GM12865 (cell line): ENCODE measurements around the gene RGP1.

Experiments used
- DNase-seq: peaks from one replicate; pipeline ENCODE4 v3.0.0; 2010; ENCODE audit warnings: low read depth
- H3K4me3 ChIP-seq: 2 replicates; pipeline ENCODE4 v1.5.1; 2011; ENCODE audit warnings: mild to moderate bottlenecking, low read depth, low read length, control low read depth
- CTCF ChIP-seq: IDR thresholded peaks from 2 replicates; pipeline ENCODE4 v1.5.1; 2011; ENCODE audit warnings: low read length, control low read depth, low read depth, inconsistent platforms; ENCODE audit not compliant: insufficient read depth; ENCODE audit errors: missing control alignments

RGP1 gene

GRCh38 chr9:35749515-35750255, 598 bp downstream of the RGP1 start:
- peak; percentile 59 for DNase-seq
- H3K4me3 ChIP-seq, result peak overlapping the region; percentile 70
- TF ChIP-seq CTCF, result no peak

GRCh38 chr9:35750256-35750531, 1.1 kb downstream of the RGP1 start:
- DNase-seq, result no peak
- H3K4me3 ChIP-seq, result peak overlapping the region; percentile 70
- no peak for TF ChIP-seq CTCF

GRCh38 chr9:35753466-35753865, 4.4 kb downstream of the RGP1 start:
- no peak for DNase-seq
- TF ChIP-seq CTCF, result no peak
- no peak overlapping the region for H3K4me3 ChIP-seq

- no peak within 1 kb of the TSS for H3K4me3 ChIP-seq
- TF ChIP-seq CTCF, result no peak
- DNase-seq, result no peak
Observed at GRCh38 chr9:35754264-35754663, 5.2 kb downstream of the RGP1 start, which contains the start of gene MSMP. Gene MSMP (minus strand): TSS chr9:35754276. CDS start chr9:35754129, 147 bp downstream.

- TF ChIP-seq CTCF, result no peak
- H3K4me3 ChIP-seq, result no peak overlapping the region
- DNase-seq, result no peak
Observed at GRCh38 chr9:35755071-35755470, 6.0 kb downstream of the RGP1 start.

GRCh38 chr9:35756275-35757225, 7.5 kb downstream of the RGP1 start:
- TF ChIP-seq CTCF, result peak; percentile 93
- DNase-seq, result peak; percentile 89
- H3K4me3 ChIP-seq, result peak overlapping the region; percentile 57
